GM12864 (cell line): ENCODE measurements around the gene CTCF.
"Not testable (repeated sequence)": the region's sequence is repeated elsewhere in the genome, so short reads cannot be mapped to it uniquely, and the experiment has no call there.

ENCODE experiments used
- DNase-seq: peaks from one replicate; pipeline ENCODE4 v3.0.0-alpha.2; 2011; ENCODE audit warnings: low read depth
- H3K4me3 ChIP-seq: 2 replicates; pipeline ENCODE4 v1.5.1; 2011; ENCODE audit warnings: mild to moderate bottlenecking, low read depth, low read length, control low read depth
- CTCF ChIP-seq: IDR thresholded peaks from 2 replicates; pipeline ENCODE4 v1.5.1; 2011; ENCODE audit warnings: low read depth, mild to moderate bottlenecking, moderate library complexity, low read length, control low read depth, inconsistent platforms; ENCODE audit errors: missing control alignments

CTCF gene

DNA sequence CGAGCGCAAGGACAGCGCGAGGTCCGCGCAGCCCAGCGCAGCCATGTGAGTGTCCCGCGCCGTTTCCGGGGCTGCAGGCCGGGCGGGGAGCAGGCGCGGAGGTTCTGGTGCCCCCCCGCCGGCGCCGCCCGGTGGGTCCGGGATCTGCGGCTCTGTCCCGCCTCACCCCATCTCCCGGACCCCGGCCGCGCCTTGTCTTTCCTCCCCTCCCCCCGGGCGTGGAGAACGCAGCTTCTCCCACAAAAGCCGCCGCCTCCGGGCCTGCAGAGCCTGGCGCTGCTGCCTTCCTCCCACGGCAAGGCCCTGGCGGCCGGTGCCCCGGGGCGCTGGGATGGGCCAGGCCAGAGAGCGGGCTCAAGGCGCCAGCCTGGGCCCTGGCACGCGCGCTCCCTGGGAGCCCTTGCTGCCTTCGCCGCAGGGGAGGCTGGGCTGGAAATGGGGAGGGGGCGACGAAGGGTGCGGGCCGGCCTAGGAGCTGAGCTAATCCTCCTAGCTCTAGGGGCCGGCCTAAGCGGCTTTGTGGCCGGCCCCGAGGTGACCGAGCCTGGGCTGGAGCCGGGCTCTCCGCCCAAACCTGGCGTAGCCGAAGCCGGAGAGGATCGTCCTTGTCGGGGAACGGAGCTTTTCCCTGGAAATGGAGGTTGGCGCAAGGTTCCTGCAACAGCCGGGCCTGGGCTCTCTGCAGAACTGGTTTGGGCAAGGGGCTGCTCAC is 33.3 kb upstream of the CTCF start:
- no peak for DNase-seq
- peak overlapping the region; percentile 71 for H3K4me3 ChIP-seq
- TF ChIP-seq CTCF = no peak

DNA sequence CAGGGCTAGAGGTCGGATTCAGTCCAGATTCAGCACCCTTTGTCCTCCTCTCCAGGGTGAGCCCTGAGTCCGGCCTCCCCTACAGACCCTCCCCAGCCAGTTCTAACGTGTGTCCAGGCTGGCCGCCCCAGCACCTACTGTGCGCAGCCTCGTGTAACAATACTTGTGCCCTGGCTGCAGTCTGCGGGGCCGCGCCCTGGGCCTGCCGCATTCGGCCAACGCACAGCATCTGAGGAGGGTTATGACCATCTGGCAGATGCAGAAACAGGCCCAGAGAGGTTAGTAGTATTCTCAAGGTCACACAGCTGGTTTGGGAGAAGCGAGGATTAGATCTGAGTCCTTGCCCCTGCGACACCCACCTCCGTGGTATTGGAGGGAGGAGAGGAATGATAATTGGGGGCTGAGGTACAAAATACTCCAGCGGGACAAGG is 32.7 kb upstream of the CTCF start:
- TF ChIP-seq CTCF = no peak
- DNase-seq = no peak
- peak overlapping the region; percentile 71 for H3K4me3 ChIP-seq

DNA sequence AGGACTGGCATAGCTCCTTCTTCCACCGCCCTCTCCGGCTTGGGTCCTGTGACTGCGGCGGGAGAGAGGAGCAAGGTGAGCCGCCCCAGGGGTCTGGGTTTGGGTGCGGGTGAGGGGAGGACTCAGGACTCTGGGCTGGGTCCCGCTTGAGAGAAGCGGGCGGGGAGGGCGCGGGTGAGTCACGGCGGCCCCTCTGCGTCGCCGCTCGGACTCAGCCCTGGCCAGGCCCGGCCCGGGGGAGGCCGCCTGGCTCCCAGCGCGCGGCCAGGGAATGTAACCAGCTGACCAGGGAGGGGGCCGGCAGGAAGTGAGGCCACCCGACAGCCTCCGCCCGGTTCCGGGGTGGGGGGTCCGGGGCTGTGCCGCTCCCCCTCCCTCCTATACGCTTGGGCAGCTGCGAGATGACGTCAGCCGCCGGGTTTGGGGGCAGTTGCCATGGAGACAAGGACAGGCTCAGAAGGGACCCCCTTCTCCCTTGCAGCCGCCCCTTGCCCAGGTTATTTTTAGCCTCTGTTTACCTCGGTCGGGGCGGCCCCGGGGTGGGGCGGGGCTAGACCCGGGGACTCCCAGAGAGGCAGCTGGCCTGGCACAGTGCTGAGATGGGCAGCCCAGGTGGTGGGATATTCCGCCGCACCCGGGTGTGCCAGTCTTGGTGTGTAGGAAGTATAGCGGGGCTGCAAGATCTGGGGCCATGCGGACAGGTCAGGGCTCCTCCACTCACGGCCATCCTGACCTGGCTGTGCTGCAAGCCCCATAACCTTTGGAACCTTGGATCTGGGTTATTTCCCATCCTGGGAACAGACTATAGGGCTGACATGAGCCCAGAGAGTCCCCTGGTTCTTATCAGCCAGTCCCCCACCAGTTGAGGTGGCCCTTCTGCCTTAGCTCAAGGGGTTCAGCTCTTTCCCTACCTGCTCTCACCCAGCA is 32.0 kb upstream of the CTCF start:
- H3K4me3 ChIP-seq = peak overlapping the region; percentile 71
- no peak for TF ChIP-seq CTCF
- DNase-seq = no peak

DNA sequence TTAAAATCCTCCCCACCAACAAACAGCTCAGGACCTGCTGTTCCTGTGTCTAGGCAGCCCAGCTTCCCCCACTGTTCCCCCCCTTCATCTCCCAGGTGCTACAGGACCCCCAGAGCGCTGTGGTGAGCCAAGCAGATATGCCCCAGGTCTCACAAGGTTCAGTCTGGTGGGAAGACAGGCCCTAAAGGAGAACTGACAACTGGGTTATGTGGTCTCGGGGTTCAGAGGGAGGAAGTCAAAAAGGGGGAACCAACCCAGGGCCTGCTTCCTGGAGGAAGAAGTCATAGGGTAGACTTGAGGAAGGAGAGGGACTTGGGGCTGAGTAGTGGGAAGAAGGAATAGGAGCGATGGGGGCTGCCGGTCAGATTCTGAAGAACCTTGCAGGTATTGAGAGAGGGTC is 31.1 kb upstream of the CTCF start:
- no peak for TF ChIP-seq CTCF
- H3K4me3 ChIP-seq = peak overlapping the region; percentile 2; the same call in 1 of the 2 replicates
- DNase-seq = no peak

DNA sequence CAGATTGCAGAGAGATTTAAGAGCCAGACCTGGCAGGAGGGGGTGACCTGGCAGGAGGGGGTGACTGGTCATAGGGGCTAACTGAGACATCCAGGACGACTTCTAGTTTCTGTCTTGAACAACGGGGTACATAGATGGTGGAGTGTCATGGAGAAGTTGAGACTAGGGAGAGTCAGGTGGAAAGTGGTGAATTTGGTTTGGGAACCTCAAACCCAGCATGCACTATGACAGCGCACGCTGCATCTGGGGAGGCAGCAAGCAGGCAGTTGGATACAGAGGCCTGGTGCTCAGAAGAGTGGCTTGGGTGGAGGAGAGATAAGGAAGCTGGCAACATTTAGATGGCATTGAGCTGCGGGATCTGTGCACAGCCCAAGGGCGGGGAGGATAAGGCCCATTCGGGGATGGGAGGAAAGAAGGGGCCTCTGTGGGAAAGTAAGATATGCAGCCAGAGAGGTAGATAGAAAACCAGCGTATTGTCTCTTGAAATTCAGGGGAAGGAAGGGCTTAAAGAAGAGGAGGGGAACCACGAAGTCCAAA is 29.2 kb upstream of the CTCF start:
- TF ChIP-seq CTCF = no peak
- DNase-seq = no peak
- H3K4me3 ChIP-seq = no peak overlapping the region

- not testable (repeated sequence) for DNase-seq, H3K4me3 ChIP-seq
Observed at GRCh38 chr16:67533987-67534386, 28.3 kb upstream of the CTCF start.

DNA sequence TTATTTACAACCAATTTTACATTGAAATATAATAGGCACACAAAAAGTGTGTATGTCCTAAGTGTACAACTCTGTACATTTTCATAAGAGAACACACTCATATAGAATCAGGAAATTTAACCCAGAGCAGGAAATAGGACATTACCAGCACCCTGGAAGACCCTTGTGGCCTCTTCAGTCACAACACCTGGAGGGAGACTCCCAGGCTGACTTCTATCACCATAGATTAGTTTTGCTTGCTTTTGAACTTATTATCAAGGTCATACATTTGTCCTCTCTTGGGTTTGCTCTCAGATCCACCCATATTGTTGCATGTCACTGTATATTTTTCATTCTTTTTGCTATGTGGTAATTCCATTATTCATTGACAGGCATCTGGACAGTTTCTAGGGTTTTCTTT is 27.9 kb upstream of the CTCF start:
- no peak for TF ChIP-seq CTCF
- H3K4me3 ChIP-seq = no peak overlapping the region
- DNase-seq = no peak
